Lower leg skin (tissue), 4 donors: ENCODE measurements around the gene ECE2. TPM values are rescaled to one million over a fixed set of nuclear protein-coding genes. Genes with fewer than 3 reads are reported as not detected.

Experiments
- DNase-seq, 2 donors: peaks; one replicate each; pipeline ENCODE4 v3.0.0-alpha.2; 2019; ENCODE audit warnings: low spot score in 2 of 2
- H3K4me3 ChIP-seq: fragments of 200-600 bp; sonication (generic); 2 replicates; pipeline ENCODE4 v1.5.1; 2017; ENCODE audit warnings: mild to moderate bottlenecking, low read depth; ENCODE audit not compliant: poor library complexity, severe bottlenecking
- POLR2A ChIP-seq, 2 donors: fragments of 450-650 bp; IDR thresholded peaks; one replicate each; pipeline ENCODE4 v1.6.1; 2016 to 2017; ENCODE audit warnings: antibody characterized with exemption in 2 of 2, mild to moderate bottlenecking in 1 of 2, moderate library complexity in 1 of 2
- WGBS, 2 donors: methylation state at CpG; one replicate each; pipeline ENCODE4 v1.1.5; 2018; 5-methylcytosine and 5-hydroxymethylcytosine counted together
- intact Hi-C: fragments of 100-400 bp; cut with DNase I; formaldehyde crosslinking; loops from one replicate; pipeline ENCODE4 v1.15.0; 2023; ENCODE audit warnings: low total_unique reads
- total RNA-seq, 4 donors: library from RNA; depleted of rRNA; stranded (reverse); fragments of >200 nt; gene quantifications; one replicate each; pipeline ENCODE4 v1.1.0, GENCODE V29; 2016
- TF ChIP-seq, protein P1 (sequence below), 3 donors: fragments of 450-650 bp; IDR thresholded peaks; one replicate each; pipeline ENCODE4 v1.5.1; 2016; ENCODE audit warnings: antibody characterized with exemption in 3 of 3, mild to moderate bottlenecking in 3 of 3, moderate library complexity in 2 of 3

The ECE2 gene
- total RNA-seq, 4 donors from 2014 or later = not detected

DNA sequence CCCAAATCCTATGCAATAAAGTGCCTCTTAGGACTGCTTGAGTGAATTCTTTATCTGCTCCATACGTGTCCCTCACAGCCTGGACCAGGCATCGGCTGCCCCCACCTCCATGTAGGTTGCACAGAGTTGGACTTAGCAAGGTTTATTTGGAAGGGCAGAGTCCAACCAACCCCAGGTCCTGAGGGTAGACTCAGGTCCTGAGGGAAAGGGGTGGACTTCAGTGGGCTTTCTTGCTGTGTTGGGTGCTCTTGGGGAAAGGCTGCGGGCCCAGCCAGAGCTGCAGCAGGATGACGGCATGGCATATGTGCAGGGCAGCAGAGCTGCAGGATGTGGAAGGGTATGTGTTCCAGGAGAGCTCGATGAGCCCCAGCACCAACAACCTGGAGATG, 33.5 kb upstream of the ECE2 start:
- no peak for DNase-seq
- 81 to 87% methylated on average over 5 of the region's 5 CpGs for WGBS, 2 donors
- no peak overlapping the region for H3K4me3 ChIP-seq
- intact Hi-C loops = loop anchor here (5.0 kb wide), 1 partner anchor 100 kb away; no protein-coding TSS in a partner anchor
- no peak for TF ChIP-seq POLR2A (IDR thresholded peaks at IDR 0.05)
- TF ChIP-seq, protein P1, sequence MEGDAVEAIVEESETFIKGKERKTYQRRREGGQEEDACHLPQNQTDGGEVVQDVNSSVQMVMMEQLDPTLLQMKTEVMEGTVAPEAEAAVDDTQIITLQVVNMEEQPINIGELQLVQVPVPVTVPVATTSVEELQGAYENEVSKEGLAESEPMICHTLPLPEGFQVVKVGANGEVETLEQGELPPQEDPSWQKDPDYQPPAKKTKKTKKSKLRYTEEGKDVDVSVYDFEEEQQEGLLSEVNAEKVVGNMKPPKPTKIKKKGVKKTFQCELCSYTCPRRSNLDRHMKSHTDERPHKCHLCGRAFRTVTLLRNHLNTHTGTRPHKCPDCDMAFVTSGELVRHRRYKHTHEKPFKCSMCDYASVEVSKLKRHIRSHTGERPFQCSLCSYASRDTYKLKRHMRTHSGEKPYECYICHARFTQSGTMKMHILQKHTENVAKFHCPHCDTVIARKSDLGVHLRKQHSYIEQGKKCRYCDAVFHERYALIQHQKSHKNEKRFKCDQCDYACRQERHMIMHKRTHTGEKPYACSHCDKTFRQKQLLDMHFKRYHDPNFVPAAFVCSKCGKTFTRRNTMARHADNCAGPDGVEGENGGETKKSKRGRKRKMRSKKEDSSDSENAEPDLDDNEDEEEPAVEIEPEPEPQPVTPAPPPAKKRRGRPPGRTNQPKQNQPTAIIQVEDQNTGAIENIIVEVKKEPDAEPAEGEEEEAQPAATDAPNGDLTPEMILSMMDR (IDR thresholded peaks at IDR 0.05) = no peak

DNA sequence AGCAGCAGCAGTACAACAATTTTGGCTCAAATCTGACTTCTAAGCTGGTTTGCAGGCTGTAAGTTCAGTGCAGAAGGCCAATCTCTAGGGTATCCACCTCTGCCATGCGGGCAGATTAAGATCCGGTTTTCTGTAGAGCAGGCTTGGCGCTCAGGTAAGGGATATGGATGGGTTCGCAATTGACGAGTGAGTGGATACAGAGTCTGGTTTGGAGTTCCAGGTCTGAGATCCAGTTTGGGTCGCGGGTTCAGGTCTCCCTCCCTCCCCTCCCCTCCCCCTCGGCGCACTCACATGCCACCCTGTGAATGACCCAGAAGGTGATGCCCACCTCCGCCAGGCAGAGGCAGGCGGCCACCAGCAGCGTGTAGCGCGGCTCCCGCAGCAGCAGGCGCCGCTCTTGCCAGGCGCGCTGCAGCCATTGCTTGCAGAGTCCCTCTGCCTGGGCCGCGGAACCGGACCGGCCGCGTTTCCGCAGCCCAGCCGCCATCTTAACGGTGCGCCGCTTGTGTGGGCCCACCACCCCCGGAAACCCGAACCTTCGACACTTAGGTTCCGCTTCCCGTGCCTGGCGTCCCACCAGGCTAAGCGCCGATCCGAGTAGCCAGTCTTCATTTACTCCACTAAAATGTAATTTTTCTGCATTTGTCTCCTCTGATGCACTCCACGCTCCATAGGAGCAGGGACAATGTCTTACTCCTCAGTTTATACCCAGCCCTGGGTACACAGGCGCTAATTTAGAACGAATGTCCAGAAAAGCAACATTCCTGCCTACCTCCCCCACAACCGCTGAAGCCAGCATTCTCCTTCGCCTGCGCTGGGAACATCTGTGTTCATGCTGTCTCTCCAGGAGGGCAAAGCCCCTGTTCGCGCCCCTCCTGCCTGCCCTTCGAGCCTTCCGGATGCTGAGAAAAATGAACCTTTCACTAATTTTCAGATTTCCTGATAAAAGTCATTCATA, 27.1 kb upstream of the ECE2 start, which contains the start of gene ALG3:
TSS of gene ALG3 (minus strand) at position 509 of the 958 bp plus-strand sequence. CDS start at position 487, 22 bp downstream.
- intact Hi-C loops = no loop called here

DNA sequence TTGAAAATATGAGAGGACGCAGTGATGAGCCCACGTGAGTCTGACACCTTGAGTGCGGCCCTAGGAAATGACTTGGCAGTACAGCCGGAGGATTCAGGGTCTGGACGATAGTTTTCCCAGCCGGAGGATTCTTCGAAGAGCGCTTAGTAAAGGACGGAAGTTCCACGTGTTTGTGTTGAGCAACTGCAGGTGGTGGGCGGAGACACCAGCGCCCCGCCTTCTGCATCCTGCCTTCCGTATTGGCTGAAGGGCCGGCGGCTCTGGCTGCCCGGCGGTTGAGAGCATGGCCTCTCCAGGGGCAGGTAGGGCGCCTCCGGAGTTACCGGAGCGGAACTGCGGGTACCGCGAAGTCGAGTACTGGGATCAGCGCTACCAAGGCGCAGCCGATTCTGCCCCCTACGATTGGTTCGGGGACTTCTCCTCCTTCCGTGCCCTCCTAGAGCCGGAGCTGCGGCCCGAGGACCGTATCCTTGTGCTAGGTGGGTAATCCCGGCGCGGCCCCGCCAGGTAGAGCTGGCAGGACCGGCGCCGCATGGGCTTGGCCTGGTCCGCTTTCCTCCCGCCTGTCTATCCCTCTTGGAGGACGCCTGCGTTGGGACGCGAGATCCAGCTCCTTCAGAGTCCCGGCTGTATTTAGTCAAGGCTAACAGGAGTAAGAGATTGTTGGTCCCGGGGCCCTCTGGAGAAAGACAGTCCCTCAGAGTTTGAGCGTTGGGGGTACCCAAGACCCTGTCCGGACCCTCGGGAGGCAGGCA, 26.2 kb upstream of the ECE2 start, which contains the start of gene EEF1AKMT4:
TSS of gene EEF1AKMT4 (plus strand) at position 261 of the 755 bp plus-strand sequence. CDS start at position 284, 23 bp downstream.
- TF ChIP-seq, protein P1 (IDR thresholded peaks at IDR 0.05) = no peak
- no peak for TF ChIP-seq POLR2A (IDR thresholded peaks at IDR 0.05)
- 0 to 1% methylated on average over 48 to 53 of the region's 54 CpGs for WGBS, 2 donors
- intact Hi-C loops = no loop called here
- H3K4me3 ChIP-seq = peak within 1 kb of the TSS; percentile 71
- peak; percentile 95 to 99 for DNase-seq

More for the DNA sequence above, 27.1 kb upstream of the ECE2 start, which contains the start of gene ALG3:
- 0 to 1% methylated on average over 33 to 40 of the region's 49 CpGs for WGBS, 2 donors
- peak within 1 kb of the TSS; percentile 71 for H3K4me3 ChIP-seq
- TF ChIP-seq POLR2A (IDR thresholded peaks at IDR 0.05) = no peak
- TF ChIP-seq, protein P1 (IDR thresholded peaks at IDR 0.05) = no peak
- peak; percentile 66 to 96 for DNase-seq

DNA sequence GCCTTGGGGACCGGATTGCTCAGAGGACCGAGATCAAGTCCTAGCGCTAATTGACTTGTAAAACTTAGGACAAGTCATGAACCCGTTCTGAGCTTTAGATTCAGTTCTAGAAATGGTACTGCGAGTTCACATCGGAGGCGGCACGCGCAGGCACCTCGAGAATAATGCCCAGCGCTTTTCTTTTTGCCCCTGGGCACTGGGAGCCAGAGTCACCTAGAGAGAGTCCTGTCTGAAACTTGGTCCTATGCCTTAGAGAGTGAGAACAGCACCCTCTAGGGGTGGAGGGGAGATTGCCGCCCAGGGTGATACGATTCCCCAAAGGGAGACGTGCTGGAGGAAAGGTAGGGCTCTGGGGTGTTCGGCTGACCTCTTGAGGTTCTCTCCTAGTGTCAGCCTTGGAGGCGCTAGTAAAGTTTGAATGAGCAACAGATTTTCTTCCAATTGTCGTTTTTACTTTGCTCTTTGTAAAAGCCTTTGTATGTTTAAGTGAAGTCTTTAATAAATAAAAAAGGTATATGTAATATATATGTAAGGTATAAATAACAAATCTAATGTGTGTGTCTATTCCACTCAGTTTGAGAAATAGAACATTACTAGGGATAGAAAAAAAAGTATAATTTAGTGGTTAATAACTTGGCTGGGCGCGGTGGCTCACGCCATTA, 25.5 kb upstream of the ECE2 start:
- H3K4me3 ChIP-seq = peak overlapping the region; percentile 41
- WGBS, 2 donors = 14 to 17% methylated on average over 16 to 20 of the region's 20 CpGs
- DNase-seq = peak; percentile 87 to 97
- intact Hi-C loops = no loop called here
- TF ChIP-seq POLR2A (IDR thresholded peaks at IDR 0.05) = no peak
- TF ChIP-seq, protein P1 (IDR thresholded peaks at IDR 0.05) = peak in 1 of 3 donors; percentile 76

DNA sequence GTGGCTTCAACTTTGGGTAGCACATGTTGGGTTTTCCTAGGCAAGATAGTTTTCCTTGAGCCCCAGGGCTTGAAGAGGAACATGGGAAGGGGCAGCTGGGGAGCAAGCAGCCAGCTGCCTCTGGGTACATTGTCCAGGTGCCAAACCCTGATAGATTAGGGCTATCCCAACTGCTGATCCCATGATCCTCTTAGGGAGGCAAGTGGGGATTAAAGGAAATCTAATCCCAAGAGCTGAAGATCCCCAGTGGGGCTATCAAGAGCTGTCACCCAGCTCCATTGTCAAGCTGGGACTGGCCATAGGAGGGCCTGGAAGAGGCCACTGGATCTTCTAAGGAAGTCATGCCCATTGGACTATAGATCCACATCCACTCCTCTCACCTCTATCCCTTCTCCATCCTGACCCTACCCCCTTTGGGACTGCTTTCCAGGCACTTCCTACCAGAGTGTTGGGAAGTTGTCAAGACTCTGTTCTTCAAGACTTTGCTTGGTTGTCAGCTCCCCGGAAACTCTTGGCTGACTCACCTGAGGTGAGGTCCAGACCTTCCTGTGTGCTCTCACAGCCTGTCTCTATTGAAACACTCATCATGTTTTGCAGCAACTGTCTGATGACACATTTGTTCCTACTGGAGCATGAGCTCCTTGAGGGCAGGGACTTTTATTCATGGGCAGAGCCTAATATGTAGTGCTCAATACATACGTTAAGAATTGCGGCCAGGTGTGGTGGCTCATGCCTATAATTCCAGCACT, 20.4 kb upstream of the ECE2 start:
- TF ChIP-seq, protein P1 (IDR thresholded peaks at IDR 0.05) = no peak
- no peak for TF ChIP-seq POLR2A (IDR thresholded peaks at IDR 0.05)
- no peak for DNase-seq
- 92 to 94% methylated on average over 3 of the region's 3 CpGs for WGBS, 2 donors
- intact Hi-C loops = no loop called here
- no peak overlapping the region for H3K4me3 ChIP-seq
